IMR-90 (cell line): ENCODE results near the gene CFAP119. TPM values are rescaled to one million over a fixed set of nuclear protein-coding genes. Genes with fewer than 3 reads are reported as not detected.

Experiments used
- ATAC-seq: fragments of 200-7000 bp; cut with Tn5 transposase; 2 replicates; pipeline ENCODE4 v1.9.1; 2020; ENCODE audit warnings: low read depth, mild to moderate bottlenecking, moderate library complexity
- BruUV-seq: library from RNA; stranded (reverse); fragments of 400-500 nt; replicated peaks from 2 replicates; lab custom pipeline; 2021; lab: Mats Ljungman, UMichigan
- CTCF ChIA-PET: fragments of 300-600 bp; formaldehyde crosslinking; extraction: SDS; loops from one replicate; lab custom pipeline; 2021; ENCODE audit warnings: antibody characterized with exemption; lab: Yijun Ruan, JAX
- POLR2A ChIA-PET: fragments of 300-600 bp; sonication (Branson Sonifier 250); formaldehyde crosslinking; loops from one replicate; lab custom pipeline; 2022; ENCODE audit warnings: antibody characterized with exemption; ENCODE audit not compliant: unreplicated experiment; lab: Charles Lee
- DNase-seq: peaks from one replicate; pipeline ENCODE4 v3.0.0; 2013
- H2AFZ ChIP-seq: replicated peaks from 2 replicates; pipeline ENCODE3; 2013; ENCODE audit warnings: low read length, mild to moderate bottlenecking; ENCODE audit not compliant: poor library complexity
- H2AK5ac ChIP-seq: 2 replicates; pipeline ENCODE4 v1.6.1; 2013; ENCODE audit warnings: low read depth, low read length, inconsistent platforms
- H2AK9ac ChIP-seq: replicated peaks from 2 replicates; pipeline ENCODE3; 2013; ENCODE audit warnings: mild to moderate bottlenecking, low read depth, low read length, moderate library complexity; ENCODE audit not compliant: poor library complexity
- H2BK120ac ChIP-seq: 2 replicates; pipeline ENCODE4 v1.6.1; 2013; ENCODE audit warnings: low read depth, low read length, inconsistent platforms
- H2BK15ac ChIP-seq: 3 replicates; pipeline ENCODE4 v1.6.1; 2013; ENCODE audit warnings: low read depth, low read length, inconsistent platforms
- H2BK20ac ChIP-seq: 2 replicates; pipeline ENCODE4 v1.6.1; 2013; ENCODE audit warnings: low read depth, mild to moderate bottlenecking, inconsistent platforms, low read length, moderate library complexity
- H2BK5ac ChIP-seq: 2 replicates; pipeline ENCODE4 v1.6.1; 2013; ENCODE audit warnings: mild to moderate bottlenecking, low read depth, low read length, inconsistent platforms; ENCODE audit not compliant: poor library complexity, severe bottlenecking
- H3K14ac ChIP-seq: replicated peaks from 2 replicates; pipeline ENCODE4 v1.6.1; 2013; ENCODE audit warnings: low read depth, low read length, inconsistent platforms
- H3K18ac ChIP-seq: 2 replicates; pipeline ENCODE4 v1.6.1; 2013; ENCODE audit warnings: low read depth, low read length, control low read depth
- H3K23ac ChIP-seq: 2 replicates; pipeline ENCODE4 v1.6.1; 2013; ENCODE audit warnings: low read depth, low read length, inconsistent platforms
- H3K27ac ChIP-seq: 2 replicates; pipeline ENCODE4 v1.5.1; 2013; ENCODE audit warnings: mild to moderate bottlenecking, control low read depth, low read length; ENCODE audit not compliant: insufficient read depth
- H3K27me3 ChIP-seq: 2 replicates; pipeline ENCODE4 v1.6.1; 2013; ENCODE audit warnings: low read length; ENCODE audit not compliant: control insufficient read depth, insufficient read depth
- H3K36me3 ChIP-seq: 2 replicates; pipeline ENCODE4 v1.6.1; 2013; ENCODE audit warnings: low read length, mixed read lengths; ENCODE audit not compliant: control insufficient read depth, insufficient read depth
- H3K4ac ChIP-seq: 2 replicates; pipeline ENCODE4 v1.6.1; 2013; ENCODE audit warnings: low read depth, low read length, inconsistent platforms
- H3K4me1 ChIP-seq: 2 replicates; pipeline ENCODE4 v1.6.1; 2013; ENCODE audit warnings: low read length, mixed read lengths; ENCODE audit not compliant: control insufficient read depth, insufficient read depth
- H3K4me2 ChIP-seq: 2 replicates; pipeline ENCODE4 v1.6.1; 2013; ENCODE audit warnings: low read depth, mild to moderate bottlenecking, control low read depth, low read length, moderate library complexity
- H3K4me3 ChIP-seq: 2 replicates; pipeline ENCODE4 v1.5.1; 2013; ENCODE audit warnings: low read depth, mild to moderate bottlenecking, control low read depth, low read length, moderate library complexity; ENCODE audit not compliant: insufficient read depth
- H3K56ac ChIP-seq: 2 replicates; pipeline ENCODE4 v1.6.1; 2013; ENCODE audit warnings: low read length, inconsistent platforms; ENCODE audit not compliant: insufficient read depth; ENCODE audit errors: extremely low read depth
- H3K79me1 ChIP-seq, 2 experiments: 2 replicates each; pipeline ENCODE4 v1.6.1; 2013; ENCODE audit warnings: low read length in 2 of 2, inconsistent platforms in 1 of 2, low read depth in 1 of 2
- H3K9ac ChIP-seq: 2 replicates; pipeline ENCODE4 v1.6.1; 2013; ENCODE audit warnings: low read depth, low read length, control low read depth
- H3K9me1 ChIP-seq: 2 replicates; pipeline ENCODE4 v1.6.1; 2013; ENCODE audit warnings: low read length, inconsistent platforms; ENCODE audit not compliant: insufficient read depth
- H3K9me3 ChIP-seq: 2 replicates; pipeline ENCODE4 v1.6.1; 2013; ENCODE audit warnings: low read length; ENCODE audit not compliant: control insufficient read depth, insufficient read depth
- H4K20me1 ChIP-seq: 2 replicates; pipeline ENCODE4 v1.6.1; 2013; ENCODE audit warnings: low read length, inconsistent platforms; ENCODE audit not compliant: insufficient read depth
- H4K5ac ChIP-seq: 2 replicates; pipeline ENCODE4 v1.6.1; 2013; ENCODE audit warnings: mild to moderate bottlenecking, low read depth, low read length, control low read depth
- H4K8ac ChIP-seq, 2 experiments: 2 replicates each; pipeline ENCODE4 v1.6.1; 2013; ENCODE audit warnings: low read depth in 2 of 2, low read length in 2 of 2, control low read depth in 1 of 2, inconsistent platforms in 1 of 2
- H4K91ac ChIP-seq: 2 replicates; pipeline ENCODE4 v1.6.1; 2013; ENCODE audit warnings: low read depth, low read length, inconsistent platforms; ENCODE audit not compliant: insufficient read depth
- FOS ChIP-seq: fragments of 150-350 bp; IDR thresholded peaks from 2 replicates; pipeline ENCODE4 v1.6.1; 2016; ENCODE audit warnings: low read depth, low read length
- MAFK ChIP-seq: IDR thresholded peaks from 2 replicates; pipeline ENCODE4 v1.6.1; 2012; ENCODE audit warnings: low read depth, low read length, improper control_type of control experiment
- MAZ ChIP-seq: IDR thresholded peaks from 2 replicates; pipeline ENCODE4 v1.6.1; 2012; ENCODE audit warnings: low read depth, mild to moderate bottlenecking, low read length, improper control_type of control experiment, moderate library complexity, borderline replicate concordance
- NFE2L2 ChIP-seq: fragments of 150-350 bp; IDR thresholded peaks from 2 replicates; pipeline ENCODE4 v1.6.1; 2016; ENCODE audit warnings: low read depth, mild to moderate bottlenecking, low read length
- RCOR1 ChIP-seq: IDR thresholded peaks from 2 replicates; pipeline ENCODE4 v1.6.1; 2012; ENCODE audit warnings: mild to moderate bottlenecking, low read length, improper control_type of control experiment; ENCODE audit not compliant: insufficient replicate concordance
- RFX5 ChIP-seq: IDR thresholded peaks from 2 replicates; pipeline ENCODE4 v1.8.0; 2012; ENCODE audit warnings: low read depth, mild to moderate bottlenecking, low read length, moderate library complexity
- SMC3 ChIP-seq: fragments of 150-350 bp; IDR thresholded peaks from 2 replicates; pipeline ENCODE4 v1.6.1; 2016; ENCODE audit warnings: low read depth, mild to moderate bottlenecking, antibody characterized with exemption, low read length, moderate library complexity
- WGBS, 2 experiments: methylation state at CpG; one replicate each; pipeline versions ENCODE4 v1.1.5 to v1.1.7; 2013; ENCODE audit warnings: missing lambda C conversion rate in 2 of 2; ENCODE audit not compliant: insufficient read length in 1 of 2; ENCODE audit errors: extremely low coverage in 2 of 2; 5-methylcytosine and 5-hydroxymethylcytosine counted together
- dilution Hi-C: fragments of 300-500 bp; cut with HindIII; formaldehyde crosslinking; loops from one replicate; pipeline ENCODE4 v1.14.3; 2018; ENCODE audit warnings: low sequenced_read_pairs; ENCODE audit not compliant: unreplicated experiment
- in situ Hi-C: fragments of 300-500 bp; cut with MboI; formaldehyde crosslinking; loops from 3 replicates; pipeline ENCODE4 v1.14.3; 2019; ENCODE audit warnings: low sequenced_read_pairs, inconsistent platforms, mixed read lengths
- intact Hi-C: fragments of 100-400 bp; cut with micrococcal nuclease; formaldehyde crosslinking; loops from 2 replicates; pipeline ENCODE4 v1.10.0; 2022
- polyA plus RNA-seq, 3 experiments: library from polyadenylated mRNA; depleted of rRNA; stranded (reverse); fragments of >200 nt; gene quantifications; 2 replicates each; pipeline ENCODE4 v1.2.3, GENCODE V29; 2012; ENCODE audit warnings: low replicate concordance in 1 of 3
- total RNA-seq: library from RNA; depleted of rRNA; stranded (reverse); fragments of >200 nt; gene quantifications from 2 replicates; pipeline ENCODE4 v1.2.3, GENCODE V29; 2012
- TF ChIP-seq, protein P1 (sequence below): fragments of 150-350 bp; IDR thresholded peaks from 2 replicates; pipeline ENCODE4 v1.6.1; 2016; ENCODE audit warnings: low read depth, mild to moderate bottlenecking, low read length, moderate library complexity, borderline replicate concordance
- TF ChIP-seq, protein P2 (sequence below): fragments of 150-350 bp; IDR thresholded peaks from 2 replicates; pipeline ENCODE4 v1.6.1; 2017; ENCODE audit warnings: mild to moderate bottlenecking, antibody characterized with exemption, low read length, low read depth

Gene CFAP119
- total and polyA plus RNA-seq, 2 of the 4 experiments (the other 2 are of a cell fraction) = 0.90 to 7.6 TPM

DNA sequence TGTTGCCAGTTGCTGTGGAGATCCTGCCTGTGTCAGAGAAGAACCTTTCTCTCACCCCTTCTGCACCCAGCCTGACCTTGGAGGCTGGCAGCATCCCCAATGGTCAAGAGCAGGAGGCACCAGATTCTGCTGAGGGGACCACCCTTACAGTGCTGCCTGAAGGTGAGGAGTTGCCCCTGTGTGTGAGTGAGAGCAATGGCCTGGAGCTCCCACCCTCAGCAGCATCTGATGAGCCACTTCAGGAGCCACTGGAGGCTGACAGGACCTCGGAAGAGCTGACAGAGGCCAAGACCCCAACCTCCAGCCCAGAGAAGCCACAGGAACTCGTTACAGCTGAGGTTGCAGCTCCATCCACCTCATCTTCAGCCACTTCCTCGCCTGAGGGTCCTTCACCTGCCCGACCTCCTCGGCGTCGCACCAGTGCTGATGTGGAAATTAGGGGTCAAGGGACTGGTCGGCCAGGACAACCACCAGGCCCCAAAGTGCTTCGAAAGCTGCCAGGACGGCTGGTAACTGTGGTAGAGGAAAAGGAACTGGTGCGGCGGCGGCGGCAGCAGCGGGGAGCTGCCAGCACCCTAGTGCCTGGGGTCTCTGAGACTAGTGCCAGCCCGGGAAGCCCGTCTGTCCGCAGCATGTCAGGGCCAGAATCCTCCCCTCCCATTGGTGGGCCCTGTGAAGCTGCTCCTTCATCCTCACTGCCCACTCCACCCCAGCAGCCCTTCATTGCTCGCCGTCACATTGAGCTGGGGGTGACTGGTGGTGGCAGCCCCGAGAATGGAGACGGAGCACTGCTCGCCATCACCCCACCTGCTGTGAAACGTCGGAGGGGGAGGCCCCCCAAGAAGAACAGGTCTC lies 23.8 kb downstream of the CFAP119 start:
- Histone ChIP-seq H3K56ac (no peak overlapping the region), H3K9me3 (no peaks in the 10 kb centered on the region), H2BK120ac (no peak overlapping the region), H2AK5ac (no peak overlapping the region), H3K9ac (no peak overlapping the region), H3K4me2 (no peak overlapping the region), H2BK5ac (no peak overlapping the region), H3K27me3 (no peaks in the 10 kb centered on the region), H4K91ac (no peak overlapping the region), H4K5ac (no peak overlapping the region), H3K14ac (no peak overlapping the region), H3K23ac (no peak overlapping the region), H2AK9ac (no peak overlapping the region), H3K79me1 (peaks cover 15 to 49% of the 10 kb centered on the region in 2 experiments), H4K20me1 (peaks cover 8% of the 10 kb centered on the region; the same call in 1 of the 2 replicates), H3K4ac (no peak overlapping the region), H3K27ac (no peak overlapping the region), H3K18ac (no peak overlapping the region), H2BK15ac (no peak overlapping the region), H2BK20ac (no peak overlapping the region), H3K4me3 (no peak overlapping the region), H3K9me1 (peaks cover 15% of the 10 kb centered on the region), H3K4me1 (peaks cover 14% of the 10 kb centered on the region), H3K36me3 (peaks cover 61% of the 10 kb centered on the region), H2AFZ (no peak overlapping the region), H4K8ac (no peak overlapping the region)
- TSS peak; percentile 55 for BruUV-seq
- no peak for DNase-seq
- 100% methylated on average over 1 of the region's 25 CpGs; no CpG with 5 or more reads in 1 of the 2 experiments for WGBS, 2 experiments
- CTCF ChIA-PET = no interaction called here
- ATAC-seq = no peak
- TF ChIP-seq MAFK = no peak
- no peak for TF ChIP-seq NFE2L2
- TF ChIP-seq, protein P1, sequence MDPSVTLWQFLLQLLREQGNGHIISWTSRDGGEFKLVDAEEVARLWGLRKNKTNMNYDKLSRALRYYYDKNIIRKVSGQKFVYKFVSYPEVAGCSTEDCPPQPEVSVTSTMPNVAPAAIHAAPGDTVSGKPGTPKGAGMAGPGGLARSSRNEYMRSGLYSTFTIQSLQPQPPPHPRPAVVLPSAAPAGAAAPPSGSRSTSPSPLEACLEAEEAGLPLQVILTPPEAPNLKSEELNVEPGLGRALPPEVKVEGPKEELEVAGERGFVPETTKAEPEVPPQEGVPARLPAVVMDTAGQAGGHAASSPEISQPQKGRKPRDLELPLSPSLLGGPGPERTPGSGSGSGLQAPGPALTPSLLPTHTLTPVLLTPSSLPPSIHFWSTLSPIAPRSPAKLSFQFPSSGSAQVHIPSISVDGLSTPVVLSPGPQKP = no peak
- no peak for TF ChIP-seq RFX5
- no peak for TF ChIP-seq SMC3
- TF ChIP-seq MAZ = no peak
- TF ChIP-seq, protein P2, sequence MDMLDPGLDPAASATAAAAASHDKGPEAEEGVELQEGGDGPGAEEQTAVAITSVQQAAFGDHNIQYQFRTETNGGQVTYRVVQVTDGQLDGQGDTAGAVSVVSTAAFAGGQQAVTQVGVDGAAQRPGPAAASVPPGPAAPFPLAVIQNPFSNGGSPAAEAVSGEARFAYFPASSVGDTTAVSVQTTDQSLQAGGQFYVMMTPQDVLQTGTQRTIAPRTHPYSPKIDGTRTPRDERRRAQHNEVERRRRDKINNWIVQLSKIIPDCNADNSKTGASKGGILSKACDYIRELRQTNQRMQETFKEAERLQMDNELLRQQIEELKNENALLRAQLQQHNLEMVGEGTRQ = no peak
- no peak for TF ChIP-seq FOS
- TF ChIP-seq RCOR1 = no peak
- POLR2A ChIA-PET = no interaction called here
- intact Hi-C loops = no loop called here
- dilution Hi-C loops = no loop called here
- in situ Hi-C loops = no loop called here
